Activated naive CD8-positive, alpha-beta T cell treated with anti-CD3 and anti-CD28 coated beads, Interleukin-2, amount 10 ng/mL, durations not matched to agents 7 days and 5 days (primary cell): ENCODE results near the gene NRF1. TPM values are rescaled to one million over a fixed set of nuclear protein-coding genes. Genes with fewer than 3 reads are reported as not detected.

Source experiments
- ATAC-seq: fragments of 150-1000 bp; cut with Tn5 transposase; one replicate; pipeline ENCODE4 v1.10.0; 2021; ENCODE audit warnings: low read depth, moderate library complexity
- POLR2A ChIA-PET: fragments of 350-600 bp; sonication (Branson Sonifier 250); formaldehyde crosslinking; loops from one replicate; lab custom pipeline; 2021; ENCODE audit warnings: antibody characterized with exemption; lab: Charles Lee
- DNase-seq: peaks from one replicate; pipeline ENCODE4 v3.0.0; 2021
- H3K27ac Mint-ChIP-seq: one replicate; pipeline ENCODE4 v1.8.0; 2022; ENCODE audit warnings: mild to moderate bottlenecking, mixed read lengths
- H3K27me3 Mint-ChIP-seq: one replicate; pipeline ENCODE4 v1.8.0; 2022; ENCODE audit warnings: mild to moderate bottlenecking, moderate library complexity, mixed read lengths
- H3K36me3 Mint-ChIP-seq: one replicate; pipeline ENCODE4 v1.8.0; 2021; ENCODE audit warnings: mild to moderate bottlenecking, mixed read lengths
- H3K4me1 Mint-ChIP-seq: one replicate; pipeline ENCODE4 v1.8.0; 2021; ENCODE audit warnings: mixed read lengths
- H3K4me3 Mint-ChIP-seq: one replicate; pipeline ENCODE4 v1.8.0; 2022; ENCODE audit warnings: mild to moderate bottlenecking, moderate library complexity, mixed read lengths
- H3K9me3 Mint-ChIP-seq: one replicate; pipeline ENCODE4 v1.8.0; 2021; ENCODE audit warnings: mixed read lengths
- microRNA-seq: library from miRNA; unstranded; fragments of <30 nt; microRNA quantifications from one replicate; pipeline ENCODE4 v1.2.0, GENCODE V29; 2022
- total RNA-seq, 2 experiments: library from RNA; stranded (reverse); gene quantifications; one replicate each; pipeline ENCODE4 v1.2.3, GENCODE V29; 2021

Gene NRF1
- total RNA-seq, 2 experiments from 2014 or later: 32.5 to 33.6 TPM

DNA sequence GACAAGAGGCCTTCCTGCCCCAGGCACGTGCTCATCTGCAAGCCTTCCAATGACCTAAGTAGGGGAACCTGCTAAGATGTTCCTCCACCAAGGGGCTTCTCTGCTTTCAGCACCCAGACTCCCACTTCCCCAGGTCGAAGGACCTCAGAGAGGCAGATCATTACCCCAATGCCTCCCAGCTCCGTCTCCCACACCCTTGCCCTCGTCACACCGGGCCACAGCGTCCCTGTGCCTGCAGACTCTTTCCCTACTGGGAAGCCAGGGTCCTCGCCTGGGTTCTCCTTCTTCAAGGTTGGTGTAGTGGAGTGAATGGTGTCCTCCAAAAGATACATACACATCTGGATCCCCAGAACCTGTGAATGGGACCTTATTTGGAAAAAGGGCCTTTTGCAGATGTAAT, 189.4 kb downstream of the NRF1 start:
- POLR2A ChIA-PET: no interaction called here
- ATAC-seq (no peak), DNase-seq (no peak)
- H3K27me3 Mint-ChIP-seq: no peaks in the 10 kb centered on the region
- H3K27ac Mint-ChIP-seq: no peak overlapping the region
- H3K4me3 Mint-ChIP-seq: no peak overlapping the region
- H3K9me3 Mint-ChIP-seq: no peaks in the 10 kb centered on the region
- no peaks in the 10 kb centered on the region for H3K4me1 Mint-ChIP-seq
- H3K36me3 Mint-ChIP-seq: no peaks in the 10 kb centered on the region

GRCh38 chr7:129801882-129802281, 190.4 kb downstream of the NRF1 start:
- Mint-ChIP-seq H3K4me1 (no peaks in the 10 kb centered on the region), H3K27ac (no peak overlapping the region), H3K4me3 (no peak overlapping the region), H3K36me3 (no peaks in the 10 kb centered on the region), H3K27me3 (no peaks in the 10 kb centered on the region), H3K9me3 (no peaks in the 10 kb centered on the region)
- DNase-seq: no peak
- ATAC-seq: no peak
- POLR2A ChIA-PET: no interaction called here

GRCh38 chr7:129803546-129804081, 192.1 kb downstream of the NRF1 start:
- POLR2A ChIA-PET: no interaction called here
- Mint-ChIP-seq H3K4me1 (no peaks in the 10 kb centered on the region), H3K9me3 (no peaks in the 10 kb centered on the region), H3K4me3 (no peak overlapping the region), H3K27me3 (no peaks in the 10 kb centered on the region), H3K36me3 (no peaks in the 10 kb centered on the region), H3K27ac (no peak overlapping the region)
- ATAC-seq (no peak), DNase-seq (no peak)

GRCh38 chr7:129804111-129804889, 192.8 kb downstream of the NRF1 start:
- no peaks in the 10 kb centered on the region for H3K36me3 Mint-ChIP-seq
- no peaks in the 10 kb centered on the region for H3K27me3 Mint-ChIP-seq
- H3K27ac Mint-ChIP-seq: no peak overlapping the region
- ATAC-seq (no peak), DNase-seq (no peak)
- no peaks in the 10 kb centered on the region for H3K4me1 Mint-ChIP-seq
- POLR2A ChIA-PET: no interaction called here
- no peak overlapping the region for H3K4me3 Mint-ChIP-seq
- H3K9me3 Mint-ChIP-seq: no peaks in the 10 kb centered on the region

GRCh38 chr7:129804890-129805719, 193.6 kb downstream of the NRF1 start:
- Mint-ChIP-seq H3K4me1 (no peaks in the 10 kb centered on the region), H3K9me3 (no peaks in the 10 kb centered on the region), H3K4me3 (no peak overlapping the region), H3K27me3 (no peaks in the 10 kb centered on the region), H3K36me3 (no peaks in the 10 kb centered on the region), H3K27ac (no peak overlapping the region)
- ATAC-seq (no peak), DNase-seq (no peak)
- POLR2A ChIA-PET: no interaction called here

Small RNA genes lying within 50 kb of the gene (microRNA-seq; reads per million reads assigned to microRNA genes)
- gene MIR182: 30.2 reads per million, percentile 37 among the genes with 10 or more reads in this experiment
- gene MIR183: 12.6 reads per million, percentile 19 among the genes with 10 or more reads in this experiment
- gene MIR96: not detected

Other genes with a start within 250 kb of the NRF1 start
- gene STRIP2, start 177.3 kb upstream of the NRF1 start, total RNA-seq: 1 to 10 TPM; 3.3 to 4.4 TPM
- gene SMKR1, start 109.2 kb upstream of the NRF1 start, total RNA-seq: 1 to 10 TPM; 1.3 to 2.1 TPM